Lung (tissue), 12 donors: ENCODE results near the gene FBL. TPM values are rescaled to one million over a fixed set of nuclear protein-coding genes. Genes with fewer than 3 reads are reported as not detected.
"Not testable (repeated sequence)": the region's sequence is repeated elsewhere in the genome, so short reads cannot be mapped to it uniquely, and the experiment has no call there.

Experiments
- ATAC-seq: fragments of 200-7000 bp; cut with Tn5 transposase; one replicate; pipeline ENCODE4 v1.9.1; 2020; ENCODE audit warnings: moderate number of reproducible peaks; ENCODE audit not compliant: insufficient read depth, low FRiP score
- DNase-seq, 3 donors: peaks; one replicate each; pipeline ENCODE4 v3.0.0-alpha.2; 2013 to 2017
- H3K27ac ChIP-seq, 2 donors: one replicate each; pipeline ENCODE4 v1.5.1; 2013; ENCODE audit warnings: mild to moderate bottlenecking in 2 of 2, moderate library complexity in 2 of 2, control low read depth in 1 of 2, inconsistent platforms in 1 of 2, low read depth in 1 of 2, low read length in 1 of 2
- H3K27me3 ChIP-seq, 3 donors: one replicate each; pipeline ENCODE4 v1.5.1; 2013; ENCODE audit warnings: low read length in 2 of 3; ENCODE audit not compliant: control insufficient read depth in 3 of 3, insufficient read depth in 3 of 3
- H3K36me3 ChIP-seq, 4 donors: one replicate each; pipeline ENCODE4 v1.5.1; 2013; ENCODE audit warnings: low read length in 4 of 4, mild to moderate bottlenecking in 1 of 4, moderate library complexity in 1 of 4; ENCODE audit not compliant: control insufficient read depth in 4 of 4, insufficient read depth in 4 of 4
- H3K4me1 ChIP-seq, 5 donors: one replicate each; pipeline ENCODE4 v1.5.1; 2013; ENCODE audit warnings: low read length in 5 of 5, mild to moderate bottlenecking in 2 of 5, moderate library complexity in 1 of 5; ENCODE audit not compliant: control insufficient read depth in 5 of 5, insufficient read depth in 5 of 5
- H3K4me3 ChIP-seq: one replicate; pipeline ENCODE4 v1.5.1; 2013; ENCODE audit warnings: mild to moderate bottlenecking, control low read depth, moderate library complexity
- H3K9ac ChIP-seq, 2 donors: one replicate each; pipeline ENCODE4 v1.5.1; 2013; ENCODE audit warnings: low read length in 2 of 2, control low read depth in 1 of 2; ENCODE audit not compliant: insufficient read depth in 1 of 2
- H3K9me3 ChIP-seq, 4 donors: one replicate each; pipeline ENCODE4 v1.5.1; 2013; ENCODE audit warnings: low read length in 3 of 4, mild to moderate bottlenecking in 1 of 4, moderate library complexity in 1 of 4; ENCODE audit not compliant: control insufficient read depth in 4 of 4, insufficient read depth in 3 of 4
- WGBS, 2 donors: extraction: QIAGEN DNeasy Blood & Tissue Kit; methylation state at CpG; one replicate each; pipeline ENCODE4 v1.1.7; 2013; 5-methylcytosine and 5-hydroxymethylcytosine counted together
- polyA plus RNA-seq, 2 donors: library from polyadenylated mRNA; stranded (reverse); fragments of 200-250 nt; gene quantifications; one replicate each; pipeline ENCODE4 v1.2.1, GENCODE V29; 2013
- total RNA-seq, 2 donors: library from RNA; depleted of rRNA in 1 of 2; stranded (reverse); fragments of >200 nt in 1 of 2; gene quantifications; one replicate each; pipeline ENCODE4 v1.2.1, GENCODE V29; 2014 to 2021
- TF ChIP-seq, protein P1 (sequence below): IDR thresholded peaks from 2 replicates; pipeline ENCODE4 v1.5.1; 2012; ENCODE audit warnings: mild to moderate bottlenecking; ENCODE audit errors: control extremely low read depth, extremely low read depth
- donor health status: control.
- donor health status: control.
- donor health status: Bipolar disorder and iron deficiency.
- donor health status: healthy.
- donor health status: DM: yes; HTN: yes; CAD: no.

The FBL gene
- total and polyA plus RNA-seq, 4 donors, result 152 to 253 (median 201) TPM

DNA sequence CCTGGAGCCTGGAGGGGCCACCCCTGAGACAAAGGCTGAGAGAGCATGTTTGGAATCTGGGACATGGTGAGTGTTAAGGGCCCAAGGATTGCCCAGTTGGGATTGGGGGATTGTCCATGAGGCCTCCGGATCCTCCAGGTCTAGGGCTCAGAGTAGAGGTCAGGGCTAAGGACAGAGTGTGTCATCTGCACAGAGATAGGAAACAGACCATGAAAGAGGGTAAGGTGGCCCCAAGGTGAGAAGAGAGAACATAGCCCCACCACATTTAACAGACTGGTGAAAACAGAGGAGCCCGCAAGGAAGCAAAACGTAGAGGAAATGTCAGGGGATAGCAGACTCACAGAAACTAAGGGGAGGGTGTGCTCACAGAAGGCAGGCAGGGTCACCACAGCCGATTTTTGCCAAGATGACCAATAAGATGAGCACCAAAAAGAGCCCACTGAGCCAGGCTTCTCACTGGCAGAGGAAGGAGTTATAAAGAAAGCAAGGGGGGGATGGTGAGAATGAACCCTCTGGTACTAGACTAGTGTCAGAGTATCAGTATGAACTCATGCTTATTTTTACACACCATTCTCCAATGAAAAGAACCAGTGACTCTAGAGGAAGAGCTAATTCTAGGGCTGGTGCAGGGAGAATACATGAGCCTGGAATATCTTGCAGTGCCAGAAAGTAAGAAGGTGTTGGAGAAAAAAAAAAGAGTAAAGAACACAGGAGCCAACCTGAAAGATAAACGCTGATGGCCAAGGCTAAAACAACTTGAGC is 29.7 kb downstream of the FBL start:
- peaks cover 0 to 5% (median 0%) of the 10 kb centered on the region in 4 donors for H3K36me3 ChIP-seq
- 87 to 93% methylated on average over 5 of the region's 5 CpGs for WGBS, 2 donors
- no peaks in the 10 kb centered on the region for H3K9me3 ChIP-seq
- TF ChIP-seq, protein P1, sequence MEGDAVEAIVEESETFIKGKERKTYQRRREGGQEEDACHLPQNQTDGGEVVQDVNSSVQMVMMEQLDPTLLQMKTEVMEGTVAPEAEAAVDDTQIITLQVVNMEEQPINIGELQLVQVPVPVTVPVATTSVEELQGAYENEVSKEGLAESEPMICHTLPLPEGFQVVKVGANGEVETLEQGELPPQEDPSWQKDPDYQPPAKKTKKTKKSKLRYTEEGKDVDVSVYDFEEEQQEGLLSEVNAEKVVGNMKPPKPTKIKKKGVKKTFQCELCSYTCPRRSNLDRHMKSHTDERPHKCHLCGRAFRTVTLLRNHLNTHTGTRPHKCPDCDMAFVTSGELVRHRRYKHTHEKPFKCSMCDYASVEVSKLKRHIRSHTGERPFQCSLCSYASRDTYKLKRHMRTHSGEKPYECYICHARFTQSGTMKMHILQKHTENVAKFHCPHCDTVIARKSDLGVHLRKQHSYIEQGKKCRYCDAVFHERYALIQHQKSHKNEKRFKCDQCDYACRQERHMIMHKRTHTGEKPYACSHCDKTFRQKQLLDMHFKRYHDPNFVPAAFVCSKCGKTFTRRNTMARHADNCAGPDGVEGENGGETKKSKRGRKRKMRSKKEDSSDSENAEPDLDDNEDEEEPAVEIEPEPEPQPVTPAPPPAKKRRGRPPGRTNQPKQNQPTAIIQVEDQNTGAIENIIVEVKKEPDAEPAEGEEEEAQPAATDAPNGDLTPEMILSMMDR, result no peak
- DNase-seq (no peak), ATAC-seq (no peak)
- no peak overlapping the region for H3K27ac ChIP-seq
- H3K4me3 ChIP-seq, result no peak overlapping the region
- H3K27me3 ChIP-seq, result no peaks in the 10 kb centered on the region
- no peaks in the 10 kb centered on the region for H3K4me1 ChIP-seq
- H3K9ac ChIP-seq, result no peak overlapping the region

DNA sequence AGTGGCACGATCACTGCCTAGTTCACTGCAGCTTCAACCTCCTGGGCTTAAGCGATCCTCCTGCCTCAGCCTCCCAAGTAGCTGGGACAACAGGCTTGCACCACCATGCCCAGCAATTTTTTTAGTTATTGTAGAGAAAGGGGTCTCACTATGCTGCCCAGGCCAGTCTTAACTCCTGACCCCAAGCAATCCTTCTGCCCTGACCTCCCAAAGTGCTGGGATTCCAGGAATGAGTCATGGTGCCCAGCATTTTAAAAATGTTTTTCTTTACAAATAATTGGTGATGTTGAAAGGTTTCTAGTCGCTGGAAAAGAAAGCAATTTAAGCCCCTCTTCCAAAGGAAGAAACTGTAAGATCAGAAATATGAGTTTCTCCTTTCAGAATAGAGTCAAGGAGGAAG is 31.6 kb downstream of the FBL start:
- no peaks in the 10 kb centered on the region for H3K27me3 ChIP-seq
- no peak overlapping the region for H3K4me3 ChIP-seq
- DNase-seq (no peak), ATAC-seq (no peak)
- no peaks in the 10 kb centered on the region for H3K4me1 ChIP-seq
- WGBS, 2 donors, result 92 to 95% methylated on average over 3 of the region's 3 CpGs
- no peak overlapping the region for H3K9ac ChIP-seq
- H3K9me3 ChIP-seq, result no peaks in the 10 kb centered on the region
- no peak overlapping the region for H3K27ac ChIP-seq
- TF ChIP-seq, protein P1, result no peak
- H3K36me3 ChIP-seq, result peaks cover 0 to 5% (median 0%) of the 10 kb centered on the region in 4 donors

DNA sequence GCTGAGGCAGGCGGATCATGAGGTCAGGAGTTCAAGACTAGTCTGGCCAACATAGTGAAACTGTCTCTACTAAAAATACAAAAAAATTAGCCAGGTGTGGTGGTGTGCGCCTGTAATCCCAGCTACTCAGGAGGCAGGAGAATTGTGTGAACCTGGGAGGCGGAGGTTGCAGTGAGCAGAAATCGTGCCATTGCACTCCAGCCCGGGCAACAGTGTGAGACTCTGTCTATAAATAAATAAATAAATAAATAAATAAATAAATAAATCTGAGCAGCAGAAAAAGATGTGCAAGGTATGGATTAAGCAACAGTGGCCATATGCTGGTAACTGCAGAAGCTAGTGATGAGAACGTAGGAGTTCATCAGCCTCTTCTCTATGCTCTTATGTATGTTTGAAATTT is 32.1 kb downstream of the FBL start:
- ATAC-seq, result not testable (repeated sequence)

DNA sequence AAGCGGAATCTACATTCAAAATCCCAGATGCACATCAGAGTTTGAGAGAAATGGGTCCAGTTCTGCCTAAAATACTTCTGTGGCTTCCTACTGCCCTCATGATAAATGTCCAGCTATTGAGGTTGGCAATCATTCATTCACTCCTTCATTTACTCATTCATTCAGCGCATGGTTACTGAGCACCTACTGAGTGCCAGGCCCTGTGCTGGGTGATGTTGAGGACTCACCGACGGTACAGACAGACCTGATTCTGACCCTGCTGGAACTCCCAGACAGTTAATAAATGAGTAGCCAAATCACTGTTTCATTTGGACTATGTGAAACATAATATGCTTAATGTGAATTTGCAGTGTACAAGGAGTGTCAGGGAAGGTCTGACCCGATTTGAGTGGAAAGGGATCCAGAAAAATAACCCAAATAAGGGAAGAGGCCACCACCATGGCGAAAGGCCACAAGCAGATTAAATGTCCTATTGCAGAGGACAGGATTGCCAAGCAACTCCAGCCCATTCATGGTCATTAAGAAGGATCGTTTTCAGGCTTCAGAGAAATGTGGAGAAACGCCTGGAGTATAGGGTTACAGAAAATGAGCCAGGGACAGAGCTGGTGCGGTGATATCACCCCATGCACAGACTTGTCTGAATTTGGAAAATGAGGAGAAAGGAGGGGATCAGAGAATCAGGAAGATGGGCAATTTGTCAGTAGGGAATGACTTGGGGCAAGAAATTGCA is 32.8 kb downstream of the FBL start:
- WGBS, 2 donors, result 84 to 89% methylated on average over 9 of the region's 9 CpGs

More for the DNA sequence above, 32.1 kb downstream of the FBL start:
- H3K9ac ChIP-seq, H3K36me3 ChIP-seq, H3K27me3 ChIP-seq, H3K4me1 ChIP-seq, DNase-seq, H3K9me3 ChIP-seq, H3K4me3 ChIP-seq, H3K27ac ChIP-seq: not testable (repeated sequence)
- WGBS, 2 donors, result 95 to 96% methylated on average over 6 of the region's 6 CpGs

More for the DNA sequence above, 32.8 kb downstream of the FBL start:
- TF ChIP-seq, protein P1, result no peak
- DNase-seq (no peak), ATAC-seq (no peak)
- no peak overlapping the region for H3K27ac ChIP-seq
- no peak overlapping the region for H3K4me3 ChIP-seq
- no peaks in the 10 kb centered on the region for H3K4me1 ChIP-seq
- H3K36me3 ChIP-seq, result peaks cover 0 to 5% (median 0%) of the 10 kb centered on the region in 4 donors
- H3K9me3 ChIP-seq, result no peaks in the 10 kb centered on the region
- H3K27me3 ChIP-seq, result no peaks in the 10 kb centered on the region
- H3K9ac ChIP-seq, result no peak overlapping the region
